HEK293 (cell line): Measurements from ENCODE around the gene PHF13.
A peak's percentile ranks its signal among the peaks of the same experiment; 100 is the strongest.
"Not testable (repeated sequence)": the region's sequence is repeated elsewhere in the genome, so short reads cannot be mapped to it uniquely, and the experiment has no call there.

Experiments used
- CTCF ChIA-PET: fragments of 350-600 bp; formaldehyde crosslinking; extraction: SDS; loops from one replicate; lab custom pipeline; 2021; ENCODE audit warnings: antibody characterized with exemption; lab: Yijun Ruan, JAX
- POLR2A ChIA-PET: fragments of 300-600 bp; formaldehyde crosslinking; extraction: SDS; loops from one replicate; lab custom pipeline; 2020; ENCODE audit warnings: antibody characterized with exemption, inconsistent platforms; lab: Yijun Ruan, JAX
- H3K27ac ChIP-seq: fragments of 200-500 bp; sonication (Bioruptor generic); 2 replicates; pipeline ENCODE4 v1.5.1; 2014; ENCODE audit warnings: low read depth, low read length, control low read depth, inconsistent platforms; ENCODE audit errors: extremely low read depth
- H3K36me3 ChIP-seq, 2 experiments: fragments of 200-500 bp in 1 of 2; sonication (Bioruptor generic) in 1 of 2; 1 replicate in 1 of 2; 2 replicates in 1 of 2; pipeline ENCODE4 v1.5.1; 2014 to 2017; ENCODE audit warnings: inconsistent platforms in 2 of 2, low read length in 2 of 2; ENCODE audit not compliant: control insufficient read depth in 2 of 2, insufficient read depth in 1 of 2
- H3K4me1 ChIP-seq: fragments of 200-500 bp; sonication (Bioruptor generic); 2 replicates; pipeline ENCODE4 v1.5.1; 2014; ENCODE audit warnings: mild to moderate bottlenecking, low read length, inconsistent platforms; ENCODE audit not compliant: control insufficient read depth, insufficient read depth
- H3K4me3 ChIP-seq: 2 replicates; pipeline ENCODE4 v1.5.1; 2011; ENCODE audit warnings: low read depth, mild to moderate bottlenecking, control low read depth, low read length, moderate library complexity
- H3K9me3 ChIP-seq: fragments of 200-500 bp; sonication (Bioruptor generic); 2 replicates; pipeline ENCODE4 v1.5.1; 2014; ENCODE audit warnings: low read depth, low read length, inconsistent platforms; ENCODE audit not compliant: control insufficient read depth, insufficient read depth
- BCL11A ChIP-seq: fragments of 450-650 bp; formaldehyde crosslinking; IDR thresholded peaks from 2 replicates; pipeline ENCODE4 v1.5.1; 2016; ENCODE audit warnings: low read depth, missing biosample characterization, missing genetic modification characterization
- GLIS2 ChIP-seq: fragments of 450-650 bp; formaldehyde crosslinking; IDR thresholded peaks from 2 replicates; pipeline ENCODE4 v1.5.1; 2016; ENCODE audit warnings: missing biosample characterization, missing genetic modification characterization
- MYNN ChIP-seq: fragments of 450-650 bp; formaldehyde crosslinking; IDR thresholded peaks from 2 replicates; pipeline ENCODE4 v1.5.1; 2016; ENCODE audit warnings: missing biosample characterization, missing genetic modification characterization, borderline replicate concordance
- SALL2 ChIP-seq: fragments of 450-650 bp; formaldehyde crosslinking; IDR thresholded peaks from 2 replicates; pipeline ENCODE4 v1.5.0; 2017; ENCODE audit warnings: missing biosample characterization, mild to moderate bottlenecking, missing genetic modification characterization, borderline replicate concordance
- SETDB1 ChIP-seq: IDR thresholded peaks from one replicate; pipeline ENCODE4 v1.6.1; 2017; ENCODE audit warnings: mild to moderate bottlenecking, low read length, moderate library complexity, mixed read lengths; ENCODE audit not compliant: insufficient read length
- TRIM28 ChIP-seq: IDR thresholded peaks from 2 replicates; pipeline ENCODE4 v1.6.1; 2011; ENCODE audit warnings: low read length, control low read depth, borderline replicate concordance
- ZNF132 ChIP-seq: fragments of 450-650 bp; formaldehyde crosslinking; IDR thresholded peaks from 2 replicates; pipeline ENCODE4 v1.5.1; 2017; ENCODE audit warnings: missing biosample characterization, missing genetic modification characterization, borderline replicate concordance
- ZNF133 ChIP-seq: fragments of 450-650 bp; formaldehyde crosslinking; IDR thresholded peaks from 2 replicates; pipeline ENCODE4 v1.5.1; 2016; ENCODE audit warnings: missing biosample characterization, missing genetic modification characterization
- ZNF202 ChIP-seq: fragments of 450-650 bp; formaldehyde crosslinking; IDR thresholded peaks from 2 replicates; pipeline ENCODE4 v1.5.1; 2016; ENCODE audit warnings: missing biosample characterization, missing genetic modification characterization, borderline replicate concordance
- ZNF335 ChIP-seq: fragments of 450-650 bp; formaldehyde crosslinking; conservative IDR thresholded peaks from 2 replicates; pipeline ENCODE4 v1.5.1; 2016; ENCODE audit warnings: missing biosample characterization, missing genetic modification characterization
- ZNF366 ChIP-seq: fragments of 450-650 bp; formaldehyde crosslinking; conservative IDR thresholded peaks from 2 replicates; pipeline ENCODE4 v1.5.1; 2016; ENCODE audit warnings: missing biosample characterization, missing genetic modification characterization
- ZNF514 ChIP-seq: fragments of 450-650 bp; formaldehyde crosslinking; IDR thresholded peaks from 2 replicates; pipeline ENCODE4 v1.5.1; 2016; ENCODE audit warnings: missing biosample characterization, missing genetic modification characterization
- ZNF558 ChIP-seq: fragments of 450-650 bp; formaldehyde crosslinking; IDR thresholded peaks from 2 replicates; pipeline ENCODE4 v1.5.1; 2016; ENCODE audit warnings: missing biosample characterization, missing genetic modification characterization
- ZNF600 ChIP-seq: fragments of 450-650 bp; formaldehyde crosslinking; IDR thresholded peaks from 2 replicates; pipeline ENCODE4 v1.5.1; 2016; ENCODE audit warnings: missing biosample characterization, missing genetic modification characterization
- ZNF747 ChIP-seq: fragments of 450-650 bp; formaldehyde crosslinking; IDR thresholded peaks from 2 replicates; pipeline ENCODE4 v1.5.1; 2016; ENCODE audit warnings: missing biosample characterization, missing genetic modification characterization
- ZSCAN23 ChIP-seq: fragments of 450-650 bp; formaldehyde crosslinking; IDR thresholded peaks from 2 replicates; pipeline ENCODE4 v1.5.1; 2016; ENCODE audit warnings: missing biosample characterization, missing genetic modification characterization
- ZXDB ChIP-seq: fragments of 450-650 bp; formaldehyde crosslinking; IDR thresholded peaks from 2 replicates; pipeline ENCODE4 v1.5.1; 2016; ENCODE audit warnings: missing biosample characterization, missing genetic modification characterization
- TF ChIP-seq, protein P1 (sequence below): fragments of 450-650 bp; formaldehyde crosslinking; IDR thresholded peaks from 2 replicates; pipeline ENCODE4 v1.5.1; 2016; ENCODE audit warnings: missing biosample characterization, missing genetic modification characterization
- TF ChIP-seq, protein P2 (sequence below): fragments of 450-650 bp; formaldehyde crosslinking; IDR thresholded peaks from 2 replicates; pipeline ENCODE4 v1.5.1; 2016; ENCODE audit warnings: missing biosample characterization, missing genetic modification characterization
- TF ChIP-seq, protein P3 (sequence below): fragments of 450-650 bp; formaldehyde crosslinking; IDR thresholded peaks from 2 replicates; pipeline ENCODE4 v1.5.1; 2016; ENCODE audit warnings: missing biosample characterization, missing genetic modification characterization, low read depth
- TF ChIP-seq, protein P4 (sequence below): fragments of 450-650 bp; formaldehyde crosslinking; IDR thresholded peaks from 2 replicates; pipeline ENCODE4 v1.5.0; 2017; ENCODE audit warnings: missing biosample characterization, missing genetic modification characterization, borderline replicate concordance
- TF ChIP-seq, protein P5 (sequence below): fragments of 450-650 bp; formaldehyde crosslinking; IDR thresholded peaks from 2 replicates; pipeline ENCODE4 v1.5.1; 2017; ENCODE audit warnings: missing biosample characterization, mild to moderate bottlenecking, missing genetic modification characterization, moderate library complexity

The PHF13 gene

DNA sequence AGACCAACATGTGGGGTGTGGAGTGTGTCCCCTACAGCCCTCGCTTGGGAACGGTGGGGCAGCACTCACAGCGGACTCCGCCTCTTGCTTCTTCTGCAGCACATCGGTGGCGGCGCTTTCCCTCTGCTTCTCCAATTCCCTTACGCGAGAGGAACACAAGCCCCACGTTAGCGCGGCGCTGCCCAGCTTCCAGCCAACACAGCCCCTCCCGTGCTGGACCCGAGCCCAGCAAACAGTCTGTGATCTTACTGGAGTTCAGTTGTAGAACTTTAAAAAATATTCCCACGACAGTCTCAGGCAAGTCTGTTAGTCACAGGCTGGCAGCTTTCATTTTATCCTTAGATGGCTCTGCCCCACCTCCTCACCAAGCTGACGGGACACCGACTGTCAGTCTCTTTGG, 24.7 kb downstream of the PHF13 start:
- no peak overlapping the region for H3K27ac ChIP-seq
- TF ChIP-seq, protein P1, sequence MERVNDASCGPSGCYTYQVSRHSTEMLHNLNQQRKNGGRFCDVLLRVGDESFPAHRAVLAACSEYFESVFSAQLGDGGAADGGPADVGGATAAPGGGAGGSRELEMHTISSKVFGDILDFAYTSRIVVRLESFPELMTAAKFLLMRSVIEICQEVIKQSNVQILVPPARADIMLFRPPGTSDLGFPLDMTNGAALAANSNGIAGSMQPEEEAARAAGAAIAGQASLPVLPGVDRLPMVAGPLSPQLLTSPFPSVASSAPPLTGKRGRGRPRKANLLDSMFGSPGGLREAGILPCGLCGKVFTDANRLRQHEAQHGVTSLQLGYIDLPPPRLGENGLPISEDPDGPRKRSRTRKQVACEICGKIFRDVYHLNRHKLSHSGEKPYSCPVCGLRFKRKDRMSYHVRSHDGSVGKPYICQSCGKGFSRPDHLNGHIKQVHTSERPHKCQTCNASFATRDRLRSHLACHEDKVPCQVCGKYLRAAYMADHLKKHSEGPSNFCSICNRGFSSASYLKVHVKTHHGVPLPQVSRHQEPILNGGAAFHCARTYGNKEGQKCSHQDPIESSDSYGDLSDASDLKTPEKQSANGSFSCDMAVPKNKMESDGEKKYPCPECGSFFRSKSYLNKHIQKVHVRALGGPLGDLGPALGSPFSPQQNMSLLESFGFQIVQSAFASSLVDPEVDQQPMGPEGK (tag by site-specific recombination): no peak
- TF ChIP-seq ZSCAN23 (no peak), SETDB1 (no peak), ZNF600 (tag by site-specific recombination) (0 out of 2 replicates have a peak, but pooled peaks have one; percentile 15), GLIS2 (no peak)
- H3K4me1 ChIP-seq: no peaks in the 10 kb centered on the region
- no peak overlapping the region for H3K4me3 ChIP-seq
- H3K9me3 ChIP-seq: no peaks in the 10 kb centered on the region
- peaks cover 21 to 94% of the 10 kb centered on the region in 2 experiments; a peak in 2 of 3 replicates for H3K36me3 ChIP-seq
- CTCF ChIA-PET: interaction anchor here (1.9 kb wide), 1 partner anchor 8 kb away, joined by 8 read pairs; no protein-coding TSS in a partner anchor
- POLR2A ChIA-PET: no interaction called here

DNA sequence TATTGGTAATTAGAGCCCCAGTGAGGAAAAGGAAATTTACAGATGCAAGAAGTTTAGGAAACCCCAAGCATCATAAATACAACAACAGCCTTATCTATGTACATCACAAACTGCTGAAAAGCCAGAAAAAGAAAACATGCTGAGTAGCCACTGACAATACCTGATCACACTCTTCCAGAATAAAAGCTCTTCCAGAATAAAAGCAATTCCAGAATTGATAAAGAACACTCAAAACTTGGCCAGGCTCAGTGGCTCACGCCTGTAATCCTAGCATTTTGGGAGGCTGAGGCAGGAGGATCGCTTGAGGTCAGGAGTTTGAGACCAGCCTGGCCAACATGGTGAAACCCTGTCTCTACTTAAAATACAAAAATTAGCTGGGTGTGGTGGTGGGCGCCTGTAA, 27.3 kb downstream of the PHF13 start:
- peaks cover 16 to 93% of the 10 kb centered on the region in 2 experiments; a peak in 2 of 3 replicates for H3K36me3 ChIP-seq
- H3K4me1 ChIP-seq, H3K4me3 ChIP-seq, H3K27ac ChIP-seq, H3K9me3 ChIP-seq: not testable (repeated sequence)
- POLR2A ChIA-PET: interaction anchor here (0.7 kb wide), 1 partner anchor 239 kb away, joined by 6 read pairs; no protein-coding TSS in a partner anchor
- peak; percentile 83; the same call in 1 of the 2 replicates for TF ChIP-seq MYNN (tag by site-specific recombination)
- CTCF ChIA-PET: interaction anchor here (0.6 to 1.3 kb wide), 3 partner anchors 13 to 395 kb away, joined by 3 to 4 read pairs (median 3); no protein-coding TSS in a partner anchor

DNA sequence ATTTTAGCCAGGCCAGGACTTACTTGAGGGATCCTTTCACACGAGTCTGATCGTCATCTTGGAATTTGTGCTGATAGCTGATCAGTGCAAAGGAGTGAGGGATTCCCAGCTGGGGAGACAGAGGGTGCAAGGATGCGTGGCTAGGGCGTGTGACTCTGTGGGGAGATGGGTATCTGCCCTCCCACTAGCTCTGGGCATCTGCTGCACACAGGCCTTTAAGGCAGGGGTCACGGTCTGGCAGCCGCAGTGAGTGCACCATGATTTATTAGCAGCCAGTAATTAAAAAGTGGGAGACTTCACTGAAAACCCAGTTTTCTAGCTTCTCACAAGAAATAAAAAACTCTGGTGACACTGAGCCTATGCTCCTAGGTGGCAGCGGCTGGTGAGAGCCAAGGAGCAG, 31.5 kb downstream of the PHF13 start:
- ChIA-PET POLR2A (interaction anchor here (0.6 kb wide), 1 partner anchor 42 kb away, joined by 3 read pairs; no protein-coding TSS in a partner anchor), CTCF (interaction anchor here (0.5 to 2.9 kb wide), 7 partner anchors 11 to 397 kb away, joined by 3 to 13 read pairs (median 10); partner anchors contain the start of genes NOL9 and TAS1R1)
- H3K27ac ChIP-seq: no peak overlapping the region
- peaks cover 11 to 64% of the 10 kb centered on the region in 2 experiments; a peak in 2 of 3 replicates for H3K36me3 ChIP-seq
- H3K4me3 ChIP-seq: no peak overlapping the region
- no peaks in the 10 kb centered on the region for H3K9me3 ChIP-seq
- no peaks in the 10 kb centered on the region for H3K4me1 ChIP-seq
- TF ChIP-seq, protein P2, sequence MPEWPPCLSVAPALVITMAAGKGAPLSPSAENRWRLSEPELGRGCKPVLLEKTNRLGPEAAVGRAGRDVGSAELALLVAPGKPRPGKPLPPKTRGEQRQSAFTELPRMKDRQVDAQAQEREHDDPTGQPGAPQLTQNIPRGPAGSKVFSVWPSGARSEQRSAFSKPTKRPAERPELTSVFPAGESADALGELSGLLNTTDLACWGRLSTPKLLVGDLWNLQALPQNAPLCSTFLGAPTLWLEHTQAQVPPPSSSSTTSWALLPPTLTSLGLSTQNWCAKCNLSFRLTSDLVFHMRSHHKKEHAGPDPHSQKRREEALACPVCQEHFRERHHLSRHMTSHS (tag by site-specific recombination): no peak
- TF ChIP-seq ZNF558 (tag by site-specific recombination) (no peak), ZNF366 (tag by site-specific recombination) (no peak), ZNF335 (tag by site-specific recombination) (no peak), ZNF202 (tag by site-specific recombination) (no peak), ZNF514 (tag by site-specific recombination) (no peak), TRIM28 (no peak), BCL11A (no peak), ZXDB (no peak), ZNF747 (tag by site-specific recombination) (no peak), SALL2 (tag by site-specific recombination) (no peak), ZNF132 (tag by site-specific recombination) (no peak), ZNF133 (tag by site-specific recombination) (no peak)
- TF ChIP-seq, protein P3, sequence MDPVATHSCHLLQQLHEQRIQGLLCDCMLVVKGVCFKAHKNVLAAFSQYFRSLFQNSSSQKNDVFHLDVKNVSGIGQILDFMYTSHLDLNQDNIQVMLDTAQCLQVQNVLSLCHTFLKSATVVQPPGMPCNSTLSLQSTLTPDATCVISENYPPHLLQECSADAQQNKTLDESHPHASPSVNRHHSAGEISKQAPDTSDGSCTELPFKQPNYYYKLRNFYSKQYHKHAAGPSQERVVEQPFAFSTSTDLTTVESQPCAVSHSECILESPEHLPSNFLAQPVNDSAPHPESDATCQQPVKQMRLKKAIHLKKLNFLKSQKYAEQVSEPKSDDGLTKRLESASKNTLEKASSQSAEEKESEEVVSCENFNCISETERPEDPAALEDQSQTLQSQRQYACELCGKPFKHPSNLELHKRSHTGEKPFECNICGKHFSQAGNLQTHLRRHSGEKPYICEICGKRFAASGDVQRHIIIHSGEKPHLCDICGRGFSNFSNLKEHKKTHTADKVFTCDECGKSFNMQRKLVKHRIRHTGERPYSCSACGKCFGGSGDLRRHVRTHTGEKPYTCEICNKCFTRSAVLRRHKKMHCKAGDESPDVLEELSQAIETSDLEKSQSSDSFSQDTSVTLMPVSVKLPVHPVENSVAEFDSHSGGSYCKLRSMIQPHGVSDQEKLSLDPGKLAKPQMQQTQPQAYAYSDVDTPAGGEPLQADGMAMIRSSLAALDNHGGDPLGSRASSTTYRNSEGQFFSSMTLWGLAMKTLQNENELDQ (tag by site-specific recombination): no peak
- TF ChIP-seq, protein P4, sequence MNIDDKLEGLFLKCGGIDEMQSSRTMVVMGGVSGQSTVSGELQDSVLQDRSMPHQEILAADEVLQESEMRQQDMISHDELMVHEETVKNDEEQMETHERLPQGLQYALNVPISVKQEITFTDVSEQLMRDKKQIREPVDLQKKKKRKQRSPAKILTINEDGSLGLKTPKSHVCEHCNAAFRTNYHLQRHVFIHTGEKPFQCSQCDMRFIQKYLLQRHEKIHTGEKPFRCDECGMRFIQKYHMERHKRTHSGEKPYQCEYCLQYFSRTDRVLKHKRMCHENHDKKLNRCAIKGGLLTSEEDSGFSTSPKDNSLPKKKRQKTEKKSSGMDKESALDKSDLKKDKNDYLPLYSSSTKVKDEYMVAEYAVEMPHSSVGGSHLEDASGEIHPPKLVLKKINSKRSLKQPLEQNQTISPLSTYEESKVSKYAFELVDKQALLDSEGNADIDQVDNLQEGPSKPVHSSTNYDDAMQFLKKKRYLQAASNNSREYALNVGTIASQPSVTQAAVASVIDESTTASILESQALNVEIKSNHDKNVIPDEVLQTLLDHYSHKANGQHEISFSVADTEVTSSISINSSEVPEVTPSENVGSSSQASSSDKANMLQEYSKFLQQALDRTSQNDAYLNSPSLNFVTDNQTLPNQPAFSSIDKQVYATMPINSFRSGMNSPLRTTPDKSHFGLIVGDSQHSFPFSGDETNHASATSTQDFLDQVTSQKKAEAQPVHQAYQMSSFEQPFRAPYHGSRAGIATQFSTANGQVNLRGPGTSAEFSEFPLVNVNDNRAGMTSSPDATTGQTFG: no peak
- TF ChIP-seq, protein P5, sequence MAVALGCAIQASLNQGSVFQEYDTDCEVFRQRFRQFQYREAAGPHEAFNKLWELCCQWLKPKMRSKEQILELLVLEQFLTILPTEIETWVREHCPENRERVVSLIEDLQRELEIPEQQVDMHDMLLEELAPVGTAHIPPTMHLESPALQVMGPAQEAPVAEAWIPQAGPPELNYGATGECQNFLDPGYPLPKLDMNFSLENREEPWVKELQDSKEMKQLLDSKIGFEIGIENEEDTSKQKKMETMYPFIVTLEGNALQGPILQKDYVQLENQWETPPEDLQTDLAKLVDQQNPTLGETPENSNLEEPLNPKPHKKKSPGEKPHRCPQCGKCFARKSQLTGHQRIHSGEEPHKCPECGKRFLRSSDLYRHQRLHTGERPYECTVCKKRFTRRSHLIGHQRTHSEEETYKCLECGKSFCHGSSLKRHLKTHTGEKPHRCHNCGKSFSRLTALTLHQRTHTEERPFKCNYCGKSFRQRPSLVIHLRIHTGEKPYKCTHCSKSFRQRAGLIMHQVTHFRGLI: no peak
